DND-41 (cell line): Measurements from ENCODE around the gene FTO.

Source experiments
- ATAC-seq: fragments of 200-7000 bp; cut with Tn5 transposase; 3 replicates; pipeline ENCODE4 v1.9.1; 2021; ENCODE audit warnings: low read depth; ENCODE audit not compliant: insufficient read depth
- DNase-seq: peaks from one replicate; pipeline ENCODE4 v3.0.0-alpha.2; 2020
- H2AFZ ChIP-seq: 2 replicates; pipeline ENCODE4 v1.6.0; 2012; ENCODE audit warnings: low read depth, low read length
- H3K27ac ChIP-seq: 2 replicates; pipeline ENCODE4 v1.5.1; 2012; ENCODE audit warnings: low read length, inconsistent platforms
- H3K27me3 ChIP-seq: fragments of 200-600 bp; sonication (generic); 2 replicates; pipeline ENCODE4 v1.6.0; 2012; ENCODE audit warnings: low read length, mild to moderate bottlenecking, inconsistent platforms; ENCODE audit not compliant: insufficient read depth, poor library complexity
- H3K36me3 ChIP-seq: 2 replicates; pipeline ENCODE4 v1.5.1; 2012; ENCODE audit warnings: low read length, inconsistent platforms; ENCODE audit not compliant: insufficient read depth
- H3K4me1 ChIP-seq: 2 replicates; pipeline ENCODE4 v1.5.1; 2012; ENCODE audit warnings: mild to moderate bottlenecking, low read length; ENCODE audit not compliant: insufficient read depth
- H3K4me2 ChIP-seq: 2 replicates; pipeline ENCODE4 v1.6.0; 2012; ENCODE audit warnings: mild to moderate bottlenecking, moderate library complexity, low read length, inconsistent platforms; ENCODE audit not compliant: insufficient read depth
- H3K4me3 ChIP-seq, 2 experiments: fragments of 200-600 bp in 1 of 2; shearing (Covaris generic) in 1 of 2; 2 replicates each; pipeline ENCODE4 v1.5.1; 2012 to 2016; ENCODE audit warnings: inconsistent platforms in 2 of 2, low read length in 2 of 2, mild to moderate bottlenecking in 2 of 2, low read depth in 1 of 2, moderate library complexity in 1 of 2
- H3K79me2 ChIP-seq: 2 replicates; pipeline ENCODE4 v1.6.0; 2012; ENCODE audit warnings: low read length, inconsistent platforms; ENCODE audit not compliant: insufficient read depth
- H3K9ac ChIP-seq: 2 replicates; pipeline ENCODE4 v1.6.0; 2012; ENCODE audit warnings: low read depth, mild to moderate bottlenecking, inconsistent platforms, low read length, moderate library complexity
- H3K9me3 ChIP-seq: 2 replicates; pipeline ENCODE4 v1.5.1; 2012; ENCODE audit warnings: low read length, moderate library complexity, mild to moderate bottlenecking, inconsistent platforms; ENCODE audit not compliant: insufficient read depth, severe bottlenecking
- H4K20me1 ChIP-seq: 2 replicates; pipeline ENCODE4 v1.6.0; 2012; ENCODE audit warnings: low read length; ENCODE audit not compliant: insufficient read depth
- CTCF ChIP-seq: IDR thresholded peaks from 2 replicates; pipeline ENCODE4 v1.5.1; 2012; ENCODE audit warnings: borderline replicate concordance, low read length, moderate library complexity, mild to moderate bottlenecking; ENCODE audit not compliant: poor library complexity, severe bottlenecking; ENCODE audit errors: extremely low read depth
- EZH2 ChIP-seq: IDR thresholded peaks from 3 replicates; pipeline ENCODE4 v1.6.1; 2012; ENCODE audit warnings: borderline replicate concordance, low read depth, mild to moderate bottlenecking, moderate library complexity, low read length, inconsistent platforms; ENCODE audit not compliant: severe bottlenecking

FTO gene

GRCh38 chr16:54185045-54185444 is 481.1 kb downstream of the FTO start:
- Histone ChIP-seq H4K20me1 (no peaks in the 10 kb centered on the region), H3K9me3 (no peaks in the 10 kb centered on the region), H2AFZ (no peak overlapping the region), H3K36me3 (no peaks in the 10 kb centered on the region), H3K4me3 (no peak overlapping the region), H3K79me2 (no peaks in the 10 kb centered on the region), H3K27me3 (no peaks in the 10 kb centered on the region), H3K4me1 (no peaks in the 10 kb centered on the region), H3K9ac (no peak overlapping the region), H3K4me2 (no peak overlapping the region), H3K27ac (no peak overlapping the region)
- no peak for DNase-seq
- ATAC-seq: no peak
- TF ChIP-seq CTCF: no peak
- no peak for TF ChIP-seq EZH2

GRCh38 chr16:54191163-54191562 is 487.2 kb downstream of the FTO start:
- DNase-seq (no peak), ATAC-seq (no peak)
- H3K9ac ChIP-seq: no peak overlapping the region
- no peaks in the 10 kb centered on the region for H4K20me1 ChIP-seq
- H3K9me3 ChIP-seq: peaks cover 3% of the 10 kb centered on the region
- no peaks in the 10 kb centered on the region for H3K36me3 ChIP-seq
- no peak for TF ChIP-seq EZH2
- H3K27ac ChIP-seq: no peak overlapping the region
- H3K4me3 ChIP-seq: no peak overlapping the region
- H3K4me2 ChIP-seq: no peak overlapping the region
- no peak overlapping the region for H2AFZ ChIP-seq
- no peaks in the 10 kb centered on the region for H3K27me3 ChIP-seq
- peaks cover 12% of the 10 kb centered on the region for H3K4me1 ChIP-seq
- no peaks in the 10 kb centered on the region for H3K79me2 ChIP-seq

GRCh38 chr16:54191592-54191991 is 487.6 kb downstream of the FTO start:
- no peak for ATAC-seq

GRCh38 chr16:54193013-54193664 is 489.2 kb downstream of the FTO start:
- H3K4me2 ChIP-seq: no peak overlapping the region
- no peak overlapping the region for H3K4me3 ChIP-seq
- no peaks in the 10 kb centered on the region for H4K20me1 ChIP-seq
- no peaks in the 10 kb centered on the region for H3K27me3 ChIP-seq
- H3K79me2 ChIP-seq: no peaks in the 10 kb centered on the region
- TF ChIP-seq CTCF (no peak), EZH2 (no peak)
- no peak overlapping the region for H3K9ac ChIP-seq
- peak overlapping the region; percentile 50; the same call in 1 of the 2 replicates for H3K27ac ChIP-seq
- no peak for DNase-seq
- H3K9me3 ChIP-seq: peaks cover 3% of the 10 kb centered on the region
- no peak for ATAC-seq
- peaks cover 12% of the 10 kb centered on the region for H3K4me1 ChIP-seq
- no peaks in the 10 kb centered on the region for H3K36me3 ChIP-seq
- peak overlapping the region; percentile 53 for H2AFZ ChIP-seq

More at GRCh38 chr16:54191592-54191991, 487.6 kb downstream of the FTO start:
- H3K4me3 ChIP-seq: no peak overlapping the region
- TF ChIP-seq EZH2 (no peak), CTCF (no peak)
- H3K27me3 ChIP-seq: no peaks in the 10 kb centered on the region
- no peaks in the 10 kb centered on the region for H4K20me1 ChIP-seq
- H2AFZ ChIP-seq: no peak overlapping the region
- peaks cover 3% of the 10 kb centered on the region for H3K9me3 ChIP-seq
- no peaks in the 10 kb centered on the region for H3K79me2 ChIP-seq
- H3K4me2 ChIP-seq: no peak overlapping the region
- H3K9ac ChIP-seq: no peak overlapping the region
- H3K4me1 ChIP-seq: peaks cover 12% of the 10 kb centered on the region
- no peak for DNase-seq
- no peak overlapping the region for H3K27ac ChIP-seq
- H3K36me3 ChIP-seq: no peaks in the 10 kb centered on the region
